HAP-1 (cell line): Measurements from ENCODE around the gene DIDO1.

Experiments used
- DNase-seq, 2 experiments: peaks; one replicate each; pipeline ENCODE4 v3.0.0-alpha.2; 2016 to 2020; ENCODE audit warnings: low spot score in 2 of 2
- H3K27me3 ChIP-seq: fragments of 250-450 bp; sonication (Bioruptor Pico); 2 replicates; pipeline ENCODE4 v1.5.1; 2020; ENCODE audit warnings: low read depth, mild to moderate bottlenecking, moderate library complexity
- H3K36me3 ChIP-seq: fragments of 250-450 bp; sonication (Bioruptor Pico); replicated peaks from 2 replicates; pipeline ENCODE4 v1.5.1; 2020; ENCODE audit warnings: mild to moderate bottlenecking
- H3K4me1 ChIP-seq: fragments of 250-450 bp; sonication (Bioruptor Pico); 2 replicates; pipeline ENCODE4 v1.5.1; 2020; ENCODE audit warnings: mild to moderate bottlenecking
- H3K4me3 ChIP-seq: fragments of 250-450 bp; sonication (Bioruptor Pico); 2 replicates; pipeline ENCODE4 v1.5.1; 2020; ENCODE audit warnings: mild to moderate bottlenecking, moderate library complexity
- H3K9me3 ChIP-seq: fragments of 250-450 bp; sonication (Bioruptor Pico); 2 replicates; pipeline ENCODE4 v1.5.1; 2020; ENCODE audit warnings: mild to moderate bottlenecking, moderate library complexity
- in situ Hi-C: fragments of 300-500 bp; cut with MboI; formaldehyde crosslinking; loops from 3 replicates; pipeline ENCODE4 v1.14.3; 2020; ENCODE audit warnings: low sequenced_read_pairs, inconsistent platforms, mixed read lengths

DIDO1 gene

DNA sequence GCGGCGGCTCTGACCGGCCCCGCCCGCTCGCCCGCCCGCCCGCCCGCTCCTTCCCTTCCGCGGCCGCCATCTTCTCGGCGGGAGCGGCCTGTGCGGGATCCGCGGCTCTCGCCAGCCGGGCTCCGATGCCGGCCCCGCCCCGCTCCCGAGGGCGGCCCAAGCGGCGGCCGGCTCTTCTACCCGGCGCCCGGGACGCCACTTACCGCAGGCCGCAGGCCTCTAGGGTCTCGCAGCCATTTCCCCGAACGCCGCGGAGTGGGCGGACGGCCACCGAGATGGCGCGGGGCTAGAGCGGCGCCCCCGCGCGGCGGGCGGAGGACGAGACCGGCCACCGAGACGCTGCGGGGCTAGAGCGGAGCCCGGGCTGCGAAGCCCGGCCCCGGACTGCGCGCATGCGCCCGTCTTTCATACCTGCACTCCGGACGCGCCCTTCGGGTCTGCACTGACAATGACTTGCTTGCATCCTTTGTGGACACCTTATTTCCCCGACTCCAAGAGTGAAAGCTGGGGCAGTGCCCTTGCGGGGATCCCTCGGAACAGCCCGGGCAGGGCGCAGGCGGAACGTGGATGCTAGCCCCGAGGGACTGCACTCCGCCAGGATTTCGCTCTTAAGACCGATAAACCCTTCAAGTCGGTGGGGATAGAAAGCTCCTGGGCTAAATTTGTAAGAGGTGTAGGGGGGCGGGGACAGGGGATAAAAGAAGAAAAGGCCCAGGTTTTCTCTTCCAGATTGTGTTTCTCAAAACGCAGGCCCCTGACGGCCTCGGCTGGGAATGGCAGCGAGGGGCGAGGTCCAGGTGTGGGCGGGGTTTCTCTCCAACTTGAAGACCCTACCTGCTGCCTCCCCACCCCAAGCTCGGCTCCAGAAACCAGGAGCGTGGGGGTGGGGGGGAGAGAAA lies at the start of gene DIDO1:
Gene DIDO1, minus strand, starts transcription at position 277 of the 899 bp plus-strand sequence.
- DNase-seq = peak; percentile 85 to 92
- no peaks in the 10 kb centered on the region; the same call in 1 of the 2 replicates for H3K36me3 ChIP-seq
- H3K27me3 ChIP-seq = no peaks in the 10 kb centered on the region
- no peaks in the 10 kb centered on the region for H3K9me3 ChIP-seq
- H3K4me3 ChIP-seq = peak within 1 kb of the TSS; percentile 86
- H3K4me1 ChIP-seq = peaks cover 39% of the 10 kb centered on the region
- in situ Hi-C loops = no loop called here

DNA sequence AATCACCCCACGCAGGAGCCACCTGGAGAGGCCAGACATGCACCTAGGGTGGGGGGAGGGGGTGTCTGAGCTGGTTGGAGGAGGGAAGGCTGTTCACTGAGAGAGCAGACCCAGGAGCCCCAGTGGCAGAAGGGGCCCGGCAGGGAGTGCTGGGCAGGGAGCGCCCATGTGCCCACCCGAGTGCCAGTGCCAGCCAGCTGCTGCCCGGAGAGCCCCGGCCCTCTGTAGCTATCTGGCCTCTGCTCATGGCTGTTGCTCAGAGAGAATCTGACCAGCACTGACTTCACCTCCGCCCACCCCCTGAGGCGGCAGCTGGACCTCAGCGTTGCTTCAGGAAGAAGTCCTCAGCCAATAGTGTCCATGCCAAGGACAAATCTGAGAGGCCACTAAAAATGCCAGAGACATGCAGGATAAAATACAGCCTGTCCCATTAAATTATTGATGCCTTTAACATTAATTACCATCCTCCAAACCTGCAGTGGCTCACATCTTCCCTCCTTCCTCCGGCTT lies 49.0 kb upstream of the DIDO1 start:
- H3K27me3 ChIP-seq = peaks cover 64% of the 10 kb centered on the region
- H3K9me3 ChIP-seq = no peaks in the 10 kb centered on the region
- in situ Hi-C loops = no loop called here
- H3K36me3 ChIP-seq = no peaks in the 10 kb centered on the region
- no peak overlapping the region for H3K4me3 ChIP-seq
- H3K4me1 ChIP-seq = no peaks in the 10 kb centered on the region
- DNase-seq = no peak

- H3K9me3 ChIP-seq = no peaks in the 10 kb centered on the region
- H3K4me3 ChIP-seq = no peak overlapping the region
- H3K4me1 ChIP-seq = no peaks in the 10 kb centered on the region
- DNase-seq = no peak
- no peaks in the 10 kb centered on the region for H3K36me3 ChIP-seq
- peaks cover 49% of the 10 kb centered on the region for H3K27me3 ChIP-seq
- in situ Hi-C loops = no loop called here
Observed at GRCh38 chr20:62972845-62973745, 46.8 kb upstream of the DIDO1 start.

- DNase-seq = peak; percentile 70 to 93
- H3K36me3 ChIP-seq = no peaks in the 10 kb centered on the region
- H3K27me3 ChIP-seq = peaks cover 41% of the 10 kb centered on the region
- no peak overlapping the region for H3K4me3 ChIP-seq
- H3K9me3 ChIP-seq = no peaks in the 10 kb centered on the region
- no peaks in the 10 kb centered on the region for H3K4me1 ChIP-seq
- in situ Hi-C loops = no loop called here
Observed at GRCh38 chr20:62971950-62972844, 45.9 kb upstream of the DIDO1 start.

- H3K4me1 ChIP-seq = no peaks in the 10 kb centered on the region
- no peaks in the 10 kb centered on the region for H3K36me3 ChIP-seq
- no peaks in the 10 kb centered on the region for H3K9me3 ChIP-seq
- no peak for DNase-seq
- in situ Hi-C loops = no loop called here
- no peak overlapping the region for H3K4me3 ChIP-seq
- H3K27me3 ChIP-seq = peaks cover 34% of the 10 kb centered on the region
Observed at GRCh38 chr20:62971211-62971949, 45.1 kb upstream of the DIDO1 start.

DNA sequence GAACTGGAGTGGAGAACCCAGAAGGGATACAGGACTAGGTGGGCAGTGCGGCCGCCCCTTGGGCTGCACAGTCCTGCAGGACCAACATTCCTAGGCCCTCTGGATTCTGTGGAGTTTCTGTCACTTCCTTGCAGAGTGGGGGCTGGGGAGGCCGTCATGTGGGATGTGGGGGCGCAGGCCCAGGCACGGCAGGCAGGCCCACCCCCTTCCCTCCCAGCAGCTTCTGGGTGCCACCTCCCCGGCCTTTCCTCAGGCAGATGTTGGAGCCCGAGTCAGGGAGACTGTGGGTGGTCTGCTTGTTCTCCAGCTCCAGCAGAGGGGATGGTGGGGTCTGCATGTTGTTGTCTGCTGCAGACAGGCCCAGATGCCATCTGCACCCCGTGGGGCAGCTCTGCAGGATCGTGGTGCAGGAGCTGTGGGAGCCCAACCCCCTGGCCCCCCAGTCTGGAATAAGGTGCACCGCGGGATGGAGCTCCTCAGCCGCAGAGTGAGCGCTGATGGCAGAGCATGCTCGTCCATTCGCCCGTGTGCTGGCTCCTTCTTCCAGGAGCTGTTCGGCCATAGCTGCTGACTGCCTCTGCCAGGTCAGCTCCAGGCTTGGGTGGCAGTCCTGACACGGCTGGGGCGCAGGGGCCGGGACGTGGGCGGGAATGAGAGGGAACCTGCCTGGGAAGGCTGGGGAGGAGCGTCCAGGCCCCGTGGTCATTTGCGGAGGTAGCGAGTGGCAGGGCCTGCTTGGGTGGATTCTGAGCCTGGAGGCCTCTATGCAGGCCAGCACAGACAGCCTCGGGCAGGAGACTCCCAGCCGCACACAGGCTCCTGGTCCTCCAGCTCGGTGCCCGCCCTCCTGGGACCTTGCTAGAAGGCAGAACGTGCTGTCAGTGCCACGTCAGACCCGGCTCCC lies 44.3 kb upstream of the DIDO1 start:
- in situ Hi-C loops = no loop called here
- peaks cover 29% of the 10 kb centered on the region for H3K27me3 ChIP-seq

GRCh38 chr20:62969939-62970306 lies 43.6 kb upstream of the DIDO1 start:
- H3K27me3 ChIP-seq = peaks cover 23% of the 10 kb centered on the region
- no peak overlapping the region for H3K4me3 ChIP-seq
- H3K9me3 ChIP-seq = no peaks in the 10 kb centered on the region
- no peak for DNase-seq
- H3K4me1 ChIP-seq = no peaks in the 10 kb centered on the region
- H3K36me3 ChIP-seq = no peaks in the 10 kb centered on the region; the same call in 1 of the 2 replicates
- in situ Hi-C loops = no loop called here

More for the DNA sequence above, 44.3 kb upstream of the DIDO1 start:
- DNase-seq = no peak
- Histone ChIP-seq H3K36me3 (no peaks in the 10 kb centered on the region), H3K4me1 (no peaks in the 10 kb centered on the region), H3K4me3 (no peak overlapping the region), H3K9me3 (no peaks in the 10 kb centered on the region)

GRCh38 chr20:62969179-62969760 lies 43.0 kb upstream of the DIDO1 start:
- Histone ChIP-seq H3K36me3 (no peaks in the 10 kb centered on the region; the same call in 1 of the 2 replicates), H3K4me3 (no peak overlapping the region), H3K4me1 (no peaks in the 10 kb centered on the region), H3K27me3 (peaks cover 16% of the 10 kb centered on the region), H3K9me3 (no peaks in the 10 kb centered on the region)
- in situ Hi-C loops = no loop called here
- DNase-seq = no peak

GRCh38 chr20:62968378-62969178 lies 42.3 kb upstream of the DIDO1 start:
- H3K27me3 ChIP-seq = peaks cover 10% of the 10 kb centered on the region; the same call in 1 of the 2 replicates
- H3K4me3 ChIP-seq = no peak overlapping the region
- H3K4me1 ChIP-seq = no peaks in the 10 kb centered on the region
- in situ Hi-C loops = no loop called here
- no peaks in the 10 kb centered on the region; the same call in 1 of the 2 replicates for H3K36me3 ChIP-seq
- DNase-seq = no peak
- H3K9me3 ChIP-seq = no peaks in the 10 kb centered on the region

DNA sequence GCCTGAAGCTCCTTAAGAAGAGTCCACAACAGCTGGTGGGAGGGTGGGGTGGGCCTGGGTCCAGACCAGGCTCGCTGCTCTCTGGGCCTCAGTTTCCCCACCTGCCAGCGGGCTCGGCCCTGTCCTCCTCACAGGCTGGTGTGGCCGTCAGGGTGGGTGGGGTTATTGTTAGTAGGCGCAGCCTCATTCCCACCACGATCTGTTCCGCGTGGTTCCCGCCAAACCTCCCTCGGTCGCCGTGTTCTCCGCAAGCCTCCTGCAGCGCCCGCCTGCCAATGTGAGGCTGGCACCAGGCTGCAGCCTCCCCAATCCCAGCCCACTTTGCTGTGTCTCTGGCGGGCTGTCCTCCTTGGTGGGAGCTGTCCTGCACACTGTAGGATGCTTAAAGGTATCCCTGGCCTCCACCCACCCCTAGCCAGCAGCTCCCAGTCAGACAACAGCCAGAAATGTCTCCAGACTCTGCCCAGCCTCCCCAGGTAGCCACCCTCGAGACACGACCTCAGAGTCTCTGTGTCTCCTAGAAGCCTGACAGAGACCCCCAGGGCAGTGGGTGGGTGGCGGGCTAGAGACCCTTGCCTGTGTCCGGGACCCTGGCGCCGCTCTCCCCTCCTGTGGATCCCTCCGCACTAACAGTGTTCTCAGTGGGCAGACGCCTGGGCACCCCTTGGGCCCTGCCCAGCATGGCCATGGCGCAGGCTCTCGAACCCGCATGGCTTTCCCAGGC lies 41.5 kb upstream of the DIDO1 start:
- H3K4me3 ChIP-seq = no peak overlapping the region
- no peaks in the 10 kb centered on the region for H3K9me3 ChIP-seq
- H3K4me1 ChIP-seq = no peaks in the 10 kb centered on the region
- H3K36me3 ChIP-seq = no peaks in the 10 kb centered on the region; the same call in 1 of the 2 replicates
- DNase-seq = no peak
- in situ Hi-C loops = no loop called here
- peaks cover 7% of the 10 kb centered on the region; the same call in 1 of the 2 replicates for H3K27me3 ChIP-seq
